Hepatocyte (in vitro differentiated cells): ENCODE results near the gene EXD2. TPM values are rescaled to one million over a fixed set of nuclear protein-coding genes. Genes with fewer than 3 reads are reported as not detected.
"Not testable (repeated sequence)": the region's sequence is repeated elsewhere in the genome, so short reads cannot be mapped to it uniquely, and the experiment has no call there.

Source experiments
- DNase-seq: peaks from one replicate; pipeline ENCODE4 v3.0.0-alpha.2; 2016; ENCODE audit warnings: low spot score
- H2AFZ ChIP-seq: fragments of 200-600 bp; sonication (generic); 2 replicates; pipeline ENCODE4 v1.6.0; 2016; ENCODE audit warnings: antibody characterized with exemption, mild to moderate bottlenecking
- H3K27ac ChIP-seq: fragments of 200-600 bp; sonication (generic); 2 replicates; pipeline ENCODE4 v1.5.1; 2016; ENCODE audit warnings: mild to moderate bottlenecking
- H3K27me3 ChIP-seq: fragments of 200-600 bp; sonication (generic); 2 replicates; pipeline ENCODE4 v1.6.1; 2016
- H3K36me3 ChIP-seq: fragments of 200-600 bp; sonication (generic); replicated peaks from 2 replicates; pipeline ENCODE4 v1.5.1; 2016; ENCODE audit warnings: low read depth; ENCODE audit not compliant: insufficient read depth
- H3K4me1 ChIP-seq: fragments of 200-600 bp; sonication (generic); 2 replicates; pipeline ENCODE4 v1.5.1; 2016; ENCODE audit warnings: mild to moderate bottlenecking, moderate library complexity; ENCODE audit not compliant: insufficient read depth
- H3K4me2 ChIP-seq: fragments of 200-600 bp; sonication (generic); 2 replicates; pipeline ENCODE4 v1.6.0; 2016
- H3K4me3 ChIP-seq: fragments of 200-600 bp; sonication (generic); 2 replicates; pipeline ENCODE4 v1.5.1; 2016; ENCODE audit warnings: mild to moderate bottlenecking
- H3K79me2 ChIP-seq: fragments of 200-600 bp; sonication (generic); 2 replicates; pipeline ENCODE4 v1.6.0; 2017; ENCODE audit warnings: mild to moderate bottlenecking
- H3K9me2 ChIP-seq: fragments of 200-600 bp; sonication (generic); replicated peaks from 2 replicates; pipeline ENCODE4 v1.6.0; 2017; ENCODE audit warnings: mild to moderate bottlenecking; ENCODE audit not compliant: insufficient read depth
- H3K9me3 ChIP-seq: fragments of 200-600 bp; sonication (generic); 2 replicates; pipeline ENCODE4 v1.5.1; 2016; ENCODE audit warnings: low read depth, mild to moderate bottlenecking
- H4K20me1 ChIP-seq: fragments of 200-600 bp; sonication (generic); 2 replicates; pipeline ENCODE4 v1.6.0; 2016; ENCODE audit warnings: mild to moderate bottlenecking; ENCODE audit not compliant: insufficient read depth, poor library complexity, severe bottlenecking
- EZH2 ChIP-seq: fragments of 200-600 bp; sonication (generic); IDR thresholded peaks from 2 replicates; pipeline ENCODE4 v1.6.1; 2016; ENCODE audit warnings: antibody characterized with exemption, mild to moderate bottlenecking, borderline replicate concordance
- EZH2phosphoT487 ChIP-seq: fragments of 200-600 bp; sonication (generic); IDR thresholded peaks from one replicate; pipeline ENCODE4 v1.6.1; 2018; ENCODE audit warnings: antibody characterized with exemption, mild to moderate bottlenecking, low read depth, moderate library complexity; ENCODE audit not compliant: unreplicated experiment, severe bottlenecking
- WGBS: methylation state at CpG from one replicate; pipeline ENCODE4 v1.1.6; 2016; ENCODE audit warnings: low lambda C conversion rate; ENCODE audit errors: missing lambda C conversion rate; 5-methylcytosine and 5-hydroxymethylcytosine counted together
- polyA plus RNA-seq: library from polyadenylated mRNA; unstranded; fragments of >200 nt; fragmentation: Nextera tagmentation; extraction: Ambion mirVana; gene quantifications from 2 replicates; pipeline ENCODE4 v1.2.1, GENCODE V29; 2016
- total RNA-seq: library from RNA; depleted of rRNA; stranded (reverse); fragments of >200 nt; gene quantifications from 2 replicates; pipeline ENCODE4 v1.2.3, GENCODE V29; 2014
- TF ChIP-seq, protein P1 (sequence below): fragments of 200-600 bp; sonication (generic); IDR thresholded peaks from 2 replicates; pipeline ENCODE4 v1.5.1; 2016; ENCODE audit warnings: antibody characterized with exemption, mild to moderate bottlenecking; ENCODE audit not compliant: poor library complexity

EXD2 gene
- total and polyA plus RNA-seq, 2 experiments from 2014 or later: 16.2 to 18.1 TPM

- H3K4me3 ChIP-seq: no peak overlapping the region
- no peaks in the 10 kb centered on the region for H3K36me3 ChIP-seq
- H3K79me2 ChIP-seq: no peaks in the 10 kb centered on the region
- 83% methylated on average over 2 of the region's 2 CpGs for WGBS
- no peaks in the 10 kb centered on the region for H4K20me1 ChIP-seq
- DNase-seq: no peak
- no peak overlapping the region for H3K27ac ChIP-seq
- no peaks in the 10 kb centered on the region for H3K9me3 ChIP-seq
- H3K4me2 ChIP-seq: no peak overlapping the region
- no peak overlapping the region for H2AFZ ChIP-seq
- no peaks in the 10 kb centered on the region for H3K27me3 ChIP-seq
- H3K9me2 ChIP-seq: no peaks in the 10 kb centered on the region
- no peaks in the 10 kb centered on the region for H3K4me1 ChIP-seq
- TF ChIP-seq EZH2: no peak
- TF ChIP-seq EZH2phosphoT487: no peak
- TF ChIP-seq, protein P1, sequence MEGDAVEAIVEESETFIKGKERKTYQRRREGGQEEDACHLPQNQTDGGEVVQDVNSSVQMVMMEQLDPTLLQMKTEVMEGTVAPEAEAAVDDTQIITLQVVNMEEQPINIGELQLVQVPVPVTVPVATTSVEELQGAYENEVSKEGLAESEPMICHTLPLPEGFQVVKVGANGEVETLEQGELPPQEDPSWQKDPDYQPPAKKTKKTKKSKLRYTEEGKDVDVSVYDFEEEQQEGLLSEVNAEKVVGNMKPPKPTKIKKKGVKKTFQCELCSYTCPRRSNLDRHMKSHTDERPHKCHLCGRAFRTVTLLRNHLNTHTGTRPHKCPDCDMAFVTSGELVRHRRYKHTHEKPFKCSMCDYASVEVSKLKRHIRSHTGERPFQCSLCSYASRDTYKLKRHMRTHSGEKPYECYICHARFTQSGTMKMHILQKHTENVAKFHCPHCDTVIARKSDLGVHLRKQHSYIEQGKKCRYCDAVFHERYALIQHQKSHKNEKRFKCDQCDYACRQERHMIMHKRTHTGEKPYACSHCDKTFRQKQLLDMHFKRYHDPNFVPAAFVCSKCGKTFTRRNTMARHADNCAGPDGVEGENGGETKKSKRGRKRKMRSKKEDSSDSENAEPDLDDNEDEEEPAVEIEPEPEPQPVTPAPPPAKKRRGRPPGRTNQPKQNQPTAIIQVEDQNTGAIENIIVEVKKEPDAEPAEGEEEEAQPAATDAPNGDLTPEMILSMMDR: no peak
These were observed 19.7 kb upstream of the EXD2 start for GRCh38 chr14:69171569-69171968.

GRCh38 chr14:69175130-69175529, 16.2 kb upstream of the EXD2 start:
- no peaks in the 10 kb centered on the region for H3K79me2 ChIP-seq
- no peaks in the 10 kb centered on the region for H3K9me2 ChIP-seq
- H3K4me3 ChIP-seq: no peak overlapping the region
- H3K36me3 ChIP-seq: no peaks in the 10 kb centered on the region
- H4K20me1 ChIP-seq: no peaks in the 10 kb centered on the region
- no peaks in the 10 kb centered on the region for H3K27me3 ChIP-seq
- H2AFZ ChIP-seq: no peak overlapping the region
- TF ChIP-seq EZH2 (no peak), EZH2phosphoT487 (no peak)
- TF ChIP-seq, protein P1: no peak
- no peaks in the 10 kb centered on the region for H3K4me1 ChIP-seq
- DNase-seq: no peak
- H3K9me3 ChIP-seq: no peaks in the 10 kb centered on the region
- H3K4me2 ChIP-seq: no peak overlapping the region
- H3K27ac ChIP-seq: no peak overlapping the region

DNA sequence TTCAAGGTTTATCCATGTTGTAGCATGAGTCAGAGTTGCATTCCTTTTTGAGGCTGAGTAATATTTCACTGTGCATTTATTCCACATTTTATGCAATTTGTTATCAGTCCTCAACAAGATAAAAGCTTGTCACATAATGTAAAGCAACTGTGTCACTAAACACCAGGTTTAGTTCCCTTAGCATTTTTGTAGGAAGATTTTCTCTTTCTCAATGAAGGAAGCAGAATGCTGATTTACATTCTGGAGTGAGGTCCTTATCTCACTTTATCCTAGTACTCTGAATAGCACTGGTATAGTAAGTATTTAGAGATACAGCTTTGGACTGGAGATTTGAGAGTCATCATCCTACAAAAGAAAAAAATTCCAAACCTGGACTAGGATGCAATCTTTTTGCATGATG, 9.8 kb upstream of the EXD2 start:
- H2AFZ ChIP-seq: no peak overlapping the region
- no peaks in the 10 kb centered on the region for H3K79me2 ChIP-seq
- H4K20me1 ChIP-seq: no peaks in the 10 kb centered on the region
- no peak overlapping the region for H3K27ac ChIP-seq
- H3K9me3 ChIP-seq: no peaks in the 10 kb centered on the region
- no peaks in the 10 kb centered on the region for H3K27me3 ChIP-seq
- TF ChIP-seq EZH2phosphoT487: no peak
- no peak for TF ChIP-seq EZH2
- TF ChIP-seq, protein P1: no peak
- no peak for DNase-seq
- no peak overlapping the region for H3K4me3 ChIP-seq
- no peak overlapping the region for H3K4me2 ChIP-seq
- H3K36me3 ChIP-seq: no peaks in the 10 kb centered on the region
- H3K9me2 ChIP-seq: no peaks in the 10 kb centered on the region
- no peaks in the 10 kb centered on the region for H3K4me1 ChIP-seq

DNA sequence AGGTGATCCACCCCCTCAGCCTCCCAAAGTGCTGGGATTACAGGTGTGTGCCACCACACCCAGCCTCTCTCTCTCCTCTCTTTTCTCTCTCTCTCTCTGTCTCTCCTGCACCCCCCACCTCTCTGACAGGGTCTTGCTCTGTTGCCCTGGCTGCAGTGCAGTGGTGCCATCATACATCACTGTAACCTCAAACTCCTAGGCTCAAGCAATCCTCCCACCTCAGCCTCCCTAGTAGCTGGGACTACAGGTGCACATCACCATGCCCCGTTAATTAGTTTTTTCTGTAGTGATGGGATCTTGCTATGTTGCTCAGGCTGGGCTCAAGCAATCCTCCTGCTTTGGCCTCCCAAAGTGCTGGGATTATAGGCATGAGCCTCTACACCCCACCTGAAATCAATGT, 8.7 kb upstream of the EXD2 start:
- not testable (repeated sequence) for H3K4me3 ChIP-seq, H3K27me3 ChIP-seq, H3K79me2 ChIP-seq, DNase-seq, H4K20me1 ChIP-seq, H3K36me3 ChIP-seq, H3K9me3 ChIP-seq, H2AFZ ChIP-seq, H3K4me1 ChIP-seq, H3K9me2 ChIP-seq, H3K4me2 ChIP-seq, H3K27ac ChIP-seq
- WGBS: 94% methylated on average over 1 of the region's 1 CpG
